CD4-positive, alpha-beta T cell (primary cell): ENCODE measurements around the gene KIAA1671. TPM values are rescaled to one million over a fixed set of nuclear protein-coding genes. Genes with fewer than 3 reads are reported as not detected.

Experiments used
- ATAC-seq: fragments of 200-7000 bp; cut with Tn5 transposase; one replicate; pipeline ENCODE4 v1.10.0; 2022; ENCODE audit warnings: mild to moderate bottlenecking; ENCODE audit not compliant: poor library complexity
- CTCF ChIA-PET: fragments of 350-600 bp; sonication (Branson Sonifier 250); formaldehyde crosslinking; loops from one replicate; lab custom pipeline; 2021; ENCODE audit warnings: antibody characterized with exemption, inconsistent platforms; lab: Charles Lee
- POLR2A ChIA-PET: fragments of 350-600 bp; sonication (Branson Sonifier 250); formaldehyde crosslinking; loops from one replicate; lab custom pipeline; 2021; ENCODE audit warnings: antibody characterized with exemption, inconsistent platforms; lab: Charles Lee
- DNase-seq, 14 experiments: peaks; one replicate each; pipeline ENCODE4 v3.0.0-alpha.2; 2013 to 2020; ENCODE audit warnings: mixed read lengths in 2 of 14
- H3K27ac ChIP-seq, 2 donors: one replicate each; pipeline versions ENCODE4 v1.5.1 to v1.7.0; 2013; ENCODE audit warnings: low read length in 2 of 2, low read depth in 1 of 2, mild to moderate bottlenecking in 1 of 2
- H3K27me3 ChIP-seq, 2 experiments: 1 replicate in 1 of 2; 2 replicates in 1 of 2; pipeline versions ENCODE4 v1.6.1 to v1.7.0; 2013; ENCODE audit warnings: low read length in 2 of 2, control low read depth in 1 of 2, mild to moderate bottlenecking in 1 of 2, moderate library complexity in 1 of 2; ENCODE audit not compliant: insufficient read depth in 2 of 2, control insufficient read depth in 1 of 2
- H3K36me3 ChIP-seq: one replicate; pipeline ENCODE4 v1.6.1; 2013; ENCODE audit warnings: low read length, control low read depth; ENCODE audit not compliant: insufficient read depth
- H3K4me1 ChIP-seq: one replicate; pipeline ENCODE4 v1.6.1; 2013; ENCODE audit warnings: low read length, control low read depth; ENCODE audit not compliant: insufficient read depth
- H3K4me3 ChIP-seq: one replicate; pipeline ENCODE4 v1.5.1; 2013; ENCODE audit warnings: mild to moderate bottlenecking, low read length, moderate library complexity
- H3K9me3 ChIP-seq, 2 experiments: 1 replicate in 1 of 2; 2 replicates in 1 of 2; pipeline versions ENCODE4 v1.6.1 to v1.7.0; 2013; ENCODE audit warnings: low read length in 2 of 2, mild to moderate bottlenecking in 2 of 2, control low read depth in 1 of 2, moderate library complexity in 1 of 2; ENCODE audit not compliant: control insufficient read depth in 1 of 2, insufficient read depth in 1 of 2
- H3K27ac Mint-ChIP-seq: one replicate; pipeline ENCODE4 v1.8.0; 2020; ENCODE audit warnings: mixed read lengths
- H3K27me3 Mint-ChIP-seq: one replicate; pipeline ENCODE4 v1.8.0; 2021; ENCODE audit warnings: mixed read lengths
- H3K36me3 Mint-ChIP-seq: one replicate; pipeline ENCODE4 v1.8.0; 2021; ENCODE audit warnings: low read depth, mixed read lengths
- H3K4me1 Mint-ChIP-seq: one replicate; pipeline ENCODE4 v1.8.0; 2021; ENCODE audit warnings: low read depth, mixed read lengths
- H3K4me3 Mint-ChIP-seq: one replicate; pipeline ENCODE4 v1.8.0; 2020; ENCODE audit warnings: mild to moderate bottlenecking, mixed read lengths
- H3K9me3 Mint-ChIP-seq: one replicate; pipeline ENCODE4 v1.8.0; 2020; ENCODE audit warnings: mixed read lengths
- intact Hi-C, 2 experiments: fragments of 100-400 bp; cut with DNase I in 1 of 2; cut with micrococcal nuclease in 1 of 2; formaldehyde crosslinking; loops; one replicate each; pipeline versions ENCODE4 v1.15.1 to v1.9.0; 2023 to 2025; cut with DNase I, micrococcal nuclease
- total RNA-seq, 174 experiments: library from RNA in 2 of 174; stranded (reverse) in 2 of 174; gene quantifications; one replicate each; pipeline ENCODE4 v1.2.3 and lab custom pipeline; 2021 to 2026
- TF ChIP-seq, protein P1 (sequence below): fragments of 200-600 bp; IDR thresholded peaks from one replicate; pipeline ENCODE4 v1.8.0; 2022; ENCODE audit warnings: antibody characterized with exemption, mild to moderate bottlenecking

KIAA1671 gene
- total RNA-seq, 2 experiments from 2014 or later: 2.6 to 2.9 TPM

DNA sequence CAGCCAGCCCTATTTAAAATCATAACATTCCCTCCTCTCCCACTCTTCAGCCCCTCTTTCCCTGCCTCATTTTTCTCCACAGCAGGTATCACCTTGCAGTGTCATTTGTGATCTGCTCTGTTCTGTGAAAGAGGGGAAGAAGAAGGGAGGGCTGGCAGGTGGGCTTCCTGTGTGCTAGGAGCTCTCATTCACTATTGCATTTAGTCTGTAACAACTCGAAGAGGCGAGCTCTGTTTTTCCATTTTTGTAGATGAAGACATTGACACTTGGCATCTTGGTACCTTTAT lies 195.1 kb downstream of the KIAA1671 start:
- Mint-ChIP-seq H3K9me3 (no peaks in the 10 kb centered on the region), H3K27ac (no peak overlapping the region), H3K4me3 (no peak overlapping the region), H3K36me3 (no peaks in the 10 kb centered on the region), H3K4me1 (no peaks in the 10 kb centered on the region), H3K27me3 (no peaks in the 10 kb centered on the region)
- Histone ChIP-seq H3K27ac (no peak overlapping the region), H3K27me3 (no peaks in the 10 kb centered on the region), H3K36me3 (no peaks in the 10 kb centered on the region), H3K9me3 (no peaks in the 10 kb centered on the region), H3K4me1 (no peaks in the 10 kb centered on the region), H3K4me3 (no peak overlapping the region)
- no peak for ATAC-seq
- no peak for DNase-seq
- intact Hi-C loops: no loop called here
- TF ChIP-seq, protein P1, sequence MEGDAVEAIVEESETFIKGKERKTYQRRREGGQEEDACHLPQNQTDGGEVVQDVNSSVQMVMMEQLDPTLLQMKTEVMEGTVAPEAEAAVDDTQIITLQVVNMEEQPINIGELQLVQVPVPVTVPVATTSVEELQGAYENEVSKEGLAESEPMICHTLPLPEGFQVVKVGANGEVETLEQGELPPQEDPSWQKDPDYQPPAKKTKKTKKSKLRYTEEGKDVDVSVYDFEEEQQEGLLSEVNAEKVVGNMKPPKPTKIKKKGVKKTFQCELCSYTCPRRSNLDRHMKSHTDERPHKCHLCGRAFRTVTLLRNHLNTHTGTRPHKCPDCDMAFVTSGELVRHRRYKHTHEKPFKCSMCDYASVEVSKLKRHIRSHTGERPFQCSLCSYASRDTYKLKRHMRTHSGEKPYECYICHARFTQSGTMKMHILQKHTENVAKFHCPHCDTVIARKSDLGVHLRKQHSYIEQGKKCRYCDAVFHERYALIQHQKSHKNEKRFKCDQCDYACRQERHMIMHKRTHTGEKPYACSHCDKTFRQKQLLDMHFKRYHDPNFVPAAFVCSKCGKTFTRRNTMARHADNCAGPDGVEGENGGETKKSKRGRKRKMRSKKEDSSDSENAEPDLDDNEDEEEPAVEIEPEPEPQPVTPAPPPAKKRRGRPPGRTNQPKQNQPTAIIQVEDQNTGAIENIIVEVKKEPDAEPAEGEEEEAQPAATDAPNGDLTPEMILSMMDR: no peak
- CTCF ChIA-PET: interaction anchor here (0.6 kb wide), 1 partner anchor 15 kb away, joined by 4 read pairs; no protein-coding TSS in a partner anchor
- POLR2A ChIA-PET: no interaction called here

DNA sequence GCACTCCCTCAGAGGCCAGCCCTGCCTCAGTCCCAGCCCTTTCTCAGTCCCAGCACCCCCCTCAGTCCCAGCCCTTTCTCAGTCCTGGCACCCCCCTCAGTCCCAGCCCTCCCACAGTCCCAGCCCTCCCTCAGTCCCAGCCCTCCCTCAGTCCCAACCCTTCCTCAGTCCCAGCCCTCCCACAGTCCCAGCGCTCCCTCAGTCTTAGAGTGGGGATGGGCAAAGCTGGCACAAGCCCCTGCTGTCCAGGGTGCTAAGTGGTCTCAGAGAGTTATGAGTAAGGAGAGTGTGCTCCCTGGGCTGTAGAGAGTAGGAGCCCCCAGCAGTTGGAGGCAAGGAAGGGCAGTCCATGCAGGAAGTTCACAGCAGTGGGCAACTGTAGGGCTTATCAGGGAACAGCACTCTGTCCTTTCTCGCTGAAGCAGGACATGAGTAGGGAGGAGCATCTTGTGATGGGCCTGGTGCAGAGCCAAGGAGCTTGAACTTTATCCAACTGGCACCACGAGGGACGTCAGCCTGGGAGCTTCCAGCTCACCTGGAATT lies 195.7 kb downstream of the KIAA1671 start:
- H3K4me3 ChIP-seq: no peak overlapping the region
- POLR2A ChIA-PET: no interaction called here
- ATAC-seq (no peak), DNase-seq (no peak)
- TF ChIP-seq, protein P1: no peak
- no peaks in the 10 kb centered on the region for H3K9me3 Mint-ChIP-seq
- H3K4me1 Mint-ChIP-seq: no peaks in the 10 kb centered on the region
- H3K27me3 ChIP-seq: no peaks in the 10 kb centered on the region
- H3K36me3 ChIP-seq: no peaks in the 10 kb centered on the region
- CTCF ChIA-PET: no interaction called here
- no peak overlapping the region for H3K27ac Mint-ChIP-seq
- no peaks in the 10 kb centered on the region for H3K27me3 Mint-ChIP-seq
- no peak overlapping the region for H3K27ac ChIP-seq
- no peak overlapping the region for H3K4me3 Mint-ChIP-seq
- no peaks in the 10 kb centered on the region for H3K9me3 ChIP-seq
- intact Hi-C loops: no loop called here
- H3K36me3 Mint-ChIP-seq: no peaks in the 10 kb centered on the region
- H3K4me1 ChIP-seq: no peaks in the 10 kb centered on the region

DNA sequence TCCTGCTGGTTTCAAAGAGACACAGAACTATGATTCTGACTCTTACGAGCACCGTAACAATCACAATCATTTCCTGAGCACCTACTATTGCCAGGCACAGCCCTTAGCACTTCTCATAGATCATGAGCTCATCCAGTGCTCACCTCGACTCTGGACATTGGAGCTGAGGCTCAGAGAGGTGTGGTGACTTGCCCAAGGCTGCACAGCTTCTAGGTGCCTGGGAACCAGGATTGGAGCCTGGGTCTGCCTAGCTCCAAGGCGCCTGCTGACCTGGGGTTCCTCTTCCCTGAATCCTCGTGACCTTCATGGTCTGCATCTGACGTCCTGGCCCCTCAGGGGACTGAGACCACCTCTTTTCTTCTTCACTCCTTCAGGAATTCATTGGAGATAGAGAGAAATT lies 196.5 kb downstream of the KIAA1671 start:
- no peaks in the 10 kb centered on the region for H3K27me3 ChIP-seq
- no peaks in the 10 kb centered on the region for H3K9me3 Mint-ChIP-seq
- CTCF ChIA-PET: no interaction called here
- TF ChIP-seq, protein P1: no peak
- DNase-seq (no peak), ATAC-seq (no peak)
- no peaks in the 10 kb centered on the region for H3K4me1 ChIP-seq
- H3K27ac ChIP-seq: no peak overlapping the region
- H3K36me3 Mint-ChIP-seq: no peaks in the 10 kb centered on the region
- H3K27me3 Mint-ChIP-seq: no peaks in the 10 kb centered on the region
- H3K4me3 Mint-ChIP-seq: no peak overlapping the region
- intact Hi-C loops: no loop called here
- H3K9me3 ChIP-seq: no peaks in the 10 kb centered on the region
- POLR2A ChIA-PET: no interaction called here
- no peak overlapping the region for H3K4me3 ChIP-seq
- no peaks in the 10 kb centered on the region for H3K36me3 ChIP-seq
- H3K27ac Mint-ChIP-seq: no peak overlapping the region
- H3K4me1 Mint-ChIP-seq: no peaks in the 10 kb centered on the region
